ENCODE measurements around the gene CREB3L2.
"Not testable (repeated sequence)": the region's sequence is repeated elsewhere in the genome, so short reads cannot be mapped to it uniquely, and the experiment has no call there.

The CREB3L2 gene

GRCh38 chr7:137986252-137987017, 15.5 kb downstream of the CREB3L2 start:
- DNase-seq, result no peak

GRCh38 chr7:137985897-137986251, 16.0 kb downstream of the CREB3L2 start:
- DNase-seq, result no peak

GRCh38 chr7:137985253-137985896, 16.5 kb downstream of the CREB3L2 start:
- DNase-seq, result no peak

- no peak for DNase-seq
Measured at GRCh38 chr7:137984181-137985041, 17.5 kb downstream of the CREB3L2 start.

- DNase-seq, result no peak
Measured at GRCh38 chr7:137983323-137984008, 18.4 kb downstream of the CREB3L2 start.

- DNase-seq, result not testable (repeated sequence)
Measured at GRCh38 chr7:137982394-137982793, 19.5 kb downstream of the CREB3L2 start.

- no peak for DNase-seq
Measured at GRCh38 chr7:137981668-137982067, 20.2 kb downstream of the CREB3L2 start.

- DNase-seq, result no peak
Measured at GRCh38 chr7:137981175-137981574, 20.7 kb downstream of the CREB3L2 start.

GRCh38 chr7:137980308-137980707, 21.6 kb downstream of the CREB3L2 start:
- no peak for DNase-seq

GRCh38 chr7:137978464-137979237, 23.2 kb downstream of the CREB3L2 start:
- no peak for DNase-seq

- DNase-seq, result no peak
Measured at GRCh38 chr7:137977173-137977572, 24.7 kb downstream of the CREB3L2 start.

- DNase-seq, result no peak
Measured at GRCh38 chr7:137976696-137977095, 25.2 kb downstream of the CREB3L2 start.

GRCh38 chr7:137976232-137976631, 25.7 kb downstream of the CREB3L2 start:
- DNase-seq, result no peak

GRCh38 chr7:137975768-137976167, 26.1 kb downstream of the CREB3L2 start:
- no peak for DNase-seq

GRCh38 chr7:137975221-137975620, 26.7 kb downstream of the CREB3L2 start:
- no peak for DNase-seq

GRCh38 chr7:137974766-137975165, 27.1 kb downstream of the CREB3L2 start:
- DNase-seq, result no peak

- no peak for DNase-seq
Measured at GRCh38 chr7:137970253-137970975, 31.5 kb downstream of the CREB3L2 start.

GRCh38 chr7:137969828-137970227, 32.1 kb downstream of the CREB3L2 start:
- no peak for DNase-seq

- DNase-seq, result no peak
Measured at GRCh38 chr7:137968890-137969289, 33.0 kb downstream of the CREB3L2 start.

- DNase-seq, result not testable (repeated sequence)
Measured at GRCh38 chr7:137968339-137968738, 33.5 kb downstream of the CREB3L2 start.

Data from NCI-H524 treated with DMSO at 0.1 percent for 48 hours (cell line).